ENCODE measurements around the gene FECH.

FECH gene

DNA sequence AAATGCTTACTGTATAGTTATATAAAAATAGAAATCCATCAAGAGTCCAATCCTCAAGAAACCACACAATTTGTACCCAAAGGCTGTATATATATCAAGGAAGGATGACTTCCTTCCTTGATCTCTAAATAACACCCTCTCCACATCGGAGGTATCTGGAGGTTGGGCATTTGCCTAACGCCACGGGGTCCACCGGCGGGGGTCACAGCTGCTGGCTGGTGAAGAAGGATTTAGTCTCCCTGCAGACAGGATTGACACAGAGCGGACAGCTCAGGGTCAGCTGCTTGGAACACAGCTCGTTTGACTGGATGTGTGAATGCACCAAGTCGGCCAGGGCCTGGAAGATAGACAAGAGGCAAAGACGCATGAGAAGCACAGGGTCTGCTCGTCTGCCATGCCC is 36.0 kb downstream of the FECH start:
- in situ Hi-C loops (cut with HindIII; ENCODE audit: low sequenced_read_pairs): no loop called here
- TF ChIP-seq, protein P1, sequence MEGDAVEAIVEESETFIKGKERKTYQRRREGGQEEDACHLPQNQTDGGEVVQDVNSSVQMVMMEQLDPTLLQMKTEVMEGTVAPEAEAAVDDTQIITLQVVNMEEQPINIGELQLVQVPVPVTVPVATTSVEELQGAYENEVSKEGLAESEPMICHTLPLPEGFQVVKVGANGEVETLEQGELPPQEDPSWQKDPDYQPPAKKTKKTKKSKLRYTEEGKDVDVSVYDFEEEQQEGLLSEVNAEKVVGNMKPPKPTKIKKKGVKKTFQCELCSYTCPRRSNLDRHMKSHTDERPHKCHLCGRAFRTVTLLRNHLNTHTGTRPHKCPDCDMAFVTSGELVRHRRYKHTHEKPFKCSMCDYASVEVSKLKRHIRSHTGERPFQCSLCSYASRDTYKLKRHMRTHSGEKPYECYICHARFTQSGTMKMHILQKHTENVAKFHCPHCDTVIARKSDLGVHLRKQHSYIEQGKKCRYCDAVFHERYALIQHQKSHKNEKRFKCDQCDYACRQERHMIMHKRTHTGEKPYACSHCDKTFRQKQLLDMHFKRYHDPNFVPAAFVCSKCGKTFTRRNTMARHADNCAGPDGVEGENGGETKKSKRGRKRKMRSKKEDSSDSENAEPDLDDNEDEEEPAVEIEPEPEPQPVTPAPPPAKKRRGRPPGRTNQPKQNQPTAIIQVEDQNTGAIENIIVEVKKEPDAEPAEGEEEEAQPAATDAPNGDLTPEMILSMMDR (IDR thresholded peaks at IDR 0.05; ENCODE audit: low read depth, low read length, missing control alignments): no peak
- no peak overlapping the region for H3K4me3 ChIP-seq (ENCODE audit: low read depth, low read length)
- DNase-seq (ENCODE audit: low read depth): no peak

DNA sequence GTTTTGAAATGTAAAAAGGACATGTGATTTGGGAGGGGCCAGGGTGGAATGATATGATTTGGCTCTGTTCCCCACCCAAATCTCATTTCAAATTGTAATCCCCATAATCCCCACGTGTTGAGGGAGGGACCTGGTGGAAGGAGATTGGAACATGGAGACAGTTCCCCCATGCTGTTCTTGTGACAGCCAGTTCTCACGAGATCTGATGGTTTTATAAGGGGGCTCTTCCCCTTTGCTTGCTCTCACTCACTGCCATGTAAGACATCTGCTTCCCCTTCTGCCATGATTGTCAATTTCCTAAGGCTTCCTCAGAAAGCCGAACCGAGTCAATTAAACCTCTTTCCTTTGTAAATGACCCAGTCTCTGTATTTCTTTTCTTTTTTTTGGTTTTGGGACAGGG is 39.2 kb downstream of the FECH start:
- in situ Hi-C loops (cut with HindIII; ENCODE audit: low sequenced_read_pairs): no loop called here
- no peak for DNase-seq (ENCODE audit: low read depth)

DNA sequence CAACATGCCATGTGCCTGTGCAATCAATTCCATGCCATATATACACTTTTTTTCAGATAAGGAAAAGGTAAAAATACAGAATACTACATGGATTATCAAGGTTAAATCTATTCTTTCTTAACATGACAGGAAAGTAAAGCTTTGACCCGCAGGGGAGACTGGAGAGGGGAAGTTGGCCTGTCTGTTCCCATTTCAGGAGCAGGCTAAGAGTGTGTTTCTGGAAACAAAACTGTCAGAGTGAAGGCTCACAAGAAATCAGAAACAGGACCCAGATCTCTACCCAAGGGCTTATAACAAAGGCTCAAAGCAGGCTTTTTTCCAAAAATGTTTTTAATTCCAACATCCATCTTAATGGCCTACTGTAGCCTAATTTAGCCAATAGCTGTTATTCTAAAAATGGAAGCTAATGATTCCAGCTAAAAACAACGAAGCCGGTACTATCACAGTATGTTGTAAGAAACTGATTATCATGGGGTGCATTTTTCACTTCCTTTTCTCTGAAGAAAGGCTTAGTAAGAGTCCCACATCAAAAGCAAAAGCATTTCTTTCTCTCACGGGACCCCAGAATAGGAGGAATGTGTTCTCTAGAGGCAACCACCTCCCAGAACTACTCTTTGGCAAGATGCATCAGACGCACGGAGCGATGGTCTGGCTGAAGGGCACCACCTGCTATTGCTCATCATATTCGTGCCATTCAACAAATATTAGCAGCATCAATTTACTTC is 41.4 kb downstream of the FECH start:
- no peak overlapping the region for H3K4me3 ChIP-seq (ENCODE audit: low read depth, low read length)
- in situ Hi-C loops (cut with HindIII; ENCODE audit: low sequenced_read_pairs): no loop called here
- DNase-seq (ENCODE audit: low read depth): no peak
- TF ChIP-seq, protein P1 (IDR thresholded peaks at IDR 0.05; ENCODE audit: low read depth, low read length, missing control alignments): no peak

More for the DNA sequence above, 39.2 kb downstream of the FECH start:
- no peak overlapping the region for H3K4me3 ChIP-seq (ENCODE audit: low read depth, low read length)
- TF ChIP-seq, protein P1 (IDR thresholded peaks at IDR 0.05; ENCODE audit: low read depth, low read length, missing control alignments): no peak

DNA sequence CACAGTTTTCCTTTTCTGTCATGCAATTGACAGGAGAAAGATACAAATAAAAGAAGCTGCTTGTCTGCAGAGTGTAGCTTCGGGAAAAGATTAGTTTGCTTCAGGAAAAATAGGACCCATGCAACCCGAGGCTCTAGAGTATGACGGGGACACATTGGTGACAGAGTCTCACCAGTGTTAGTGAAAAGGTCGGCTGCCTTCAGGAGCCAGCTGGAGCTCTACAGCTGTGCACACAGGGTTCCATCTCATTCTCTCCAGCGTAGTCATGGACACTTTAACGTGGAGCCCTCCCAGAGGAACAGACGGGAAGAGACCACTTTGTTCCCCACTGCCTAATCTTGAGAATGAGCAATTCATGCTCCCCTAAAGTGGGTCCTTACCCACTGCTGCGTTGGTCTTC is 42.9 kb downstream of the FECH start:
- no peak for DNase-seq (ENCODE audit: low read depth)
- in situ Hi-C loops (cut with HindIII; ENCODE audit: low sequenced_read_pairs): no loop called here
- TF ChIP-seq, protein P1 (IDR thresholded peaks at IDR 0.05; ENCODE audit: low read depth, low read length, missing control alignments): no peak
- H3K4me3 ChIP-seq (ENCODE audit: low read depth, low read length): no peak overlapping the region

DNA sequence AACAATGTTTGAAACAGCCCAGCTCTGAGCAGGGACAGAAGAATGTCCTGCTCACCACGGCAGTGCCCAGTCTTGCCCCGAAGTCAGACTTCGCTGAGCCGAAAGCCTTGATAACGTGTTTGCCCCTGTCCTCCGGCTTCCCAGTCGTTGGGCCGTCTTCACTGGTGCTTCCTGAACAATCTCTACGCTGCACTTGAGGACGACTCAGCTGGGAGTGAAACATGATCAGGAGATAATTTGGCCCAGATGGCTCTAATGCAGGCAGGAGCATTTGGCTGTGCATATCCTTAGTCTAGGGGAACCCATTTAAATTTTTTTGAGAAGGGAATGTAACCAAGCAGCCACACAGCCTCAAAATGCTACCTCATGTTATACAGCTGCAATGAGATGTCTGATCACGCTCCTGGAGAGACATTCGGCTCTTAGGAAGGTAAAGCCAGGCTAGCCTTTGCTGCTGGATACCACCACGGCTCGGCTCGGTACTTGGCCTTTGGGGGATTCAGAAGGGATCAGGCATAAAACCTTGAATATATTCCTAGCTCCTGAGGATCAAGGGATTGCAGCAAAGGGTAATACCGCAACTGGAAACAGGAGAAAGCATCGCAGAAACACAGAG is 43.6 kb downstream of the FECH start:
- no peak for DNase-seq (ENCODE audit: low read depth)
- TF ChIP-seq, protein P1 (IDR thresholded peaks at IDR 0.05; ENCODE audit: low read depth, low read length, missing control alignments): no peak
- H3K4me3 ChIP-seq (ENCODE audit: low read depth, low read length): no peak overlapping the region
- in situ Hi-C loops (cut with HindIII; ENCODE audit: low sequenced_read_pairs): no loop called here

DNA sequence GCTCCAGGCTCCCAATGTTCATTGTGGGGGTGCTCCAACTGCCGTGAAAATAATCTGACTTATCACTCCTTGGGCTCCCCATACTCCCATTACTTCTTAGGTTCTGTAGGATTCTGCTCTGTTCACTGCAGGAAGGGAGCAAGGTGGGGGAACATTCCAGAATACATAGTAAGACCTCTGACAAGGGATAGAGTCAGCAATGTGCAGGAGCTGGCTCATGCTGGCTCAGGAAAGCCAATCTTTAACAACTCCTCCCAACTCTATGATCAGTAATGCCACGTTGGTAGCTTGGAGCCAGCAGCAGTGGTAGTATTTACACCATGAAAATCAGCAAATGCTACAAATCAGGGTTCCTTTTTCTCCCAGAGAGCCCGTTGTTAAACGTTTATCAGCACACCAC is 44.4 kb downstream of the FECH start:
- DNase-seq (ENCODE audit: low read depth): no peak
- TF ChIP-seq, protein P1 (IDR thresholded peaks at IDR 0.05; ENCODE audit: low read depth, low read length, missing control alignments): no peak
- no peak overlapping the region for H3K4me3 ChIP-seq (ENCODE audit: low read depth, low read length)
- in situ Hi-C loops (cut with HindIII; ENCODE audit: low sequenced_read_pairs): no loop called here

Data from astrocyte of the cerebellum (primary cell).